GM12891 (cell line): Measurements from ENCODE around the gene HIC1.

Experiments used
- POLR2A ChIP-seq: IDR thresholded peaks from 2 replicates; pipeline ENCODE4 v1.6.1; 2011; ENCODE audit warnings: low read depth, low read length, control low read depth
- POLR2AphosphoS5 ChIP-seq: IDR thresholded peaks from 2 replicates; pipeline ENCODE4 v1.6.1; 2011; ENCODE audit warnings: low read depth, low read length, control low read depth
- POU2F2 ChIP-seq: IDR thresholded peaks from 2 replicates; pipeline ENCODE4 v1.6.1; 2011; ENCODE audit warnings: low read depth, mild to moderate bottlenecking, control low read depth, low read length, moderate library complexity
- TAF1 ChIP-seq: IDR thresholded peaks from 2 replicates; pipeline ENCODE4 v1.6.1; 2011; ENCODE audit warnings: low read depth, low read length, control low read depth

DNA sequence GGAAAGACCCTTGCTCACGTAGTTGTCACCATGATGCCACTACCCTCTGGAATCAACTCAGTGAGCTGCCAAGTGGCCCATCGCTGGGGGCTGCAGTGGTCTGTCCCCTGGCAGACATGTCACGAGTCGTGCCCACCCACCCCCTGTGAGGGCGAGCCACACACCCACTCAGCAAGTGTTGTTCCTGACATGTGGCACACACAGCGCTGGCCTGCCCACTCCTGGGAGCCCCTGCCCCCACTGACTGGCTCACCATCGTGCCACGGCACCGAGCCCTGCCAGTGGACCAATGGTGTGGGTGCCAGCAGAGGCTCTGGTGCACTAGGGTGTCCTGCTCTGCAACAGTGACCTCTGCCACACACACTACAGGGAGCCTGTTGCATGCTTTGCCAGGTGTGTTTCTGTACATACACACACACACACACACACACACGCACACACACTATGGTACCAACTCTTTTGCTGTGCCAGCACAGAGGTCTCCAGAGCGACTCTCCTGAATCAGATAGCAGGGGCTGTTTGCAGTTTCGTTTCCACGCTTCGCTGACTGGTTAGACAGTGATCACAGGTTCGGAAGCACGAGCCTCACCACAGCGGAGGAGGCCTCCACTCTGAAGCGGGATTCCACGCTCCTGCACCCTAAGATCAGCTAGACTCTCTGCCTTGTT lies 37.5 kb upstream of the HIC1 start:
- TF ChIP-seq POLR2A, result no peak
- no peak for TF ChIP-seq POLR2AphosphoS5
- no peak for TF ChIP-seq POU2F2
- no peak for TF ChIP-seq TAF1
